H9 (cell line): ENCODE data around the gene IL9. TPM values are rescaled to one million over a fixed set of nuclear protein-coding genes. Genes with fewer than 3 reads are reported as not detected.

Experiments
- DNase-seq: peaks from one replicate; pipeline ENCODE4 v3.0.0-alpha.2; 2017
- H2AFZ ChIP-seq: one replicate; pipeline ENCODE4 v1.6.1; 2013; ENCODE audit warnings: mild to moderate bottlenecking, low read length, control low read depth, moderate library complexity
- H2AK5ac ChIP-seq: 2 replicates; pipeline ENCODE4 v1.6.1; 2013; ENCODE audit warnings: low read length, control low read depth, mixed read lengths; ENCODE audit not compliant: insufficient read length
- H2BK120ac ChIP-seq: one replicate; pipeline ENCODE4 v1.6.1; 2013; ENCODE audit warnings: low read depth, mild to moderate bottlenecking, low read length, control low read depth, inconsistent platforms; ENCODE audit not compliant: poor library complexity, severe bottlenecking
- H2BK12ac ChIP-seq: 2 replicates; pipeline ENCODE4 v1.6.1; 2013; ENCODE audit warnings: low read length, control low read depth, mixed read lengths, low read depth; ENCODE audit not compliant: insufficient read length
- H2BK15ac ChIP-seq: 2 replicates; pipeline ENCODE4 v1.6.1; 2013; ENCODE audit warnings: low read depth, low read length, control low read depth
- H2BK20ac ChIP-seq: one replicate; pipeline ENCODE4 v1.6.1; 2013; ENCODE audit warnings: low read depth, mild to moderate bottlenecking, low read length, control low read depth, inconsistent platforms; ENCODE audit not compliant: poor library complexity, severe bottlenecking
- H2BK5ac ChIP-seq: 2 replicates; pipeline ENCODE4 v1.6.1; 2013; ENCODE audit warnings: low read length, control low read depth, mixed read lengths; ENCODE audit not compliant: insufficient read length
- H3K14ac ChIP-seq: 2 replicates; pipeline ENCODE4 v1.6.1; 2013; ENCODE audit warnings: low read length, control low read depth; ENCODE audit not compliant: insufficient read depth
- H3K18ac ChIP-seq: 2 replicates; pipeline ENCODE4 v1.6.1; 2013; ENCODE audit warnings: low read depth, mild to moderate bottlenecking, mixed read lengths, low read length, control low read depth; ENCODE audit not compliant: insufficient read length
- H3K23ac ChIP-seq: 2 replicates; pipeline ENCODE4 v1.6.1; 2013; ENCODE audit warnings: low read length, control low read depth, mixed read lengths, low read depth; ENCODE audit not compliant: insufficient read length
- H3K23me2 ChIP-seq: 2 replicates; pipeline ENCODE4 v1.6.1; 2013; ENCODE audit warnings: low read depth, mild to moderate bottlenecking, mixed read lengths, low read length, control low read depth; ENCODE audit not compliant: insufficient read length, poor library complexity, severe bottlenecking
- H3K27ac ChIP-seq: 2 replicates; pipeline ENCODE4 v1.5.1; 2013; ENCODE audit warnings: low read length, control low read depth, mixed read lengths, low read depth; ENCODE audit not compliant: insufficient read length
- H3K27me3 ChIP-seq: 2 replicates; pipeline ENCODE4 v1.6.1; 2013; ENCODE audit warnings: low read length, control low read depth, inconsistent platforms; ENCODE audit not compliant: insufficient read depth
- H3K4ac ChIP-seq: 2 replicates; pipeline ENCODE4 v1.6.1; 2013; ENCODE audit warnings: low read depth, mild to moderate bottlenecking, control low read depth, inconsistent platforms, low read length, moderate library complexity
- H3K4me1 ChIP-seq: 2 replicates; pipeline ENCODE4 v1.6.1; 2013; ENCODE audit warnings: low read length, control low read depth, inconsistent platforms; ENCODE audit not compliant: insufficient read depth
- H3K4me2 ChIP-seq: 2 replicates; pipeline ENCODE4 v1.6.1; 2013; ENCODE audit warnings: low read length, control low read depth, mixed read lengths; ENCODE audit not compliant: insufficient read length, insufficient read depth
- H3K56ac ChIP-seq: 2 replicates; pipeline ENCODE4 v1.6.1; 2013; ENCODE audit warnings: low read depth, mild to moderate bottlenecking, mixed read lengths, low read length, control low read depth; ENCODE audit not compliant: insufficient read length
- H3K79me1 ChIP-seq: 2 replicates; pipeline ENCODE4 v1.6.1; 2013; ENCODE audit warnings: low read depth, mild to moderate bottlenecking, moderate library complexity, low read length, control low read depth, inconsistent platforms; ENCODE audit not compliant: insufficient read depth, poor library complexity, severe bottlenecking
- H3K79me2 ChIP-seq: 2 replicates; pipeline ENCODE4 v1.6.1; 2013; ENCODE audit warnings: low read length, control low read depth, inconsistent platforms; ENCODE audit not compliant: insufficient read depth
- H3K9ac ChIP-seq: 2 replicates; pipeline ENCODE4 v1.6.1; 2013; ENCODE audit warnings: low read length, control low read depth, mixed read lengths; ENCODE audit not compliant: insufficient read length; ENCODE audit errors: extremely low read depth
- H3K9me3 ChIP-seq: one replicate; pipeline ENCODE4 v1.6.1; 2013; ENCODE audit warnings: low read depth, low read length, inconsistent platforms; ENCODE audit not compliant: control insufficient read depth
- H3T11ph ChIP-seq: one replicate; pipeline ENCODE4 v1.6.1; 2013; ENCODE audit warnings: mild to moderate bottlenecking, low read length, control low read depth, inconsistent platforms
- H4K20me1 ChIP-seq: one replicate; pipeline ENCODE4 v1.6.1; 2013; ENCODE audit not compliant: control insufficient read depth, insufficient read length, insufficient read depth
- H4K5ac ChIP-seq: 2 replicates; pipeline ENCODE4 v1.6.1; 2013; ENCODE audit warnings: low read depth, mild to moderate bottlenecking, mixed read lengths, low read length, control low read depth; ENCODE audit not compliant: insufficient read length
- H4K8ac ChIP-seq: replicated peaks from 2 replicates; pipeline ENCODE4 v1.6.1; 2013; ENCODE audit warnings: low read length, control low read depth, mixed read lengths, low read depth; ENCODE audit not compliant: insufficient read length
- H4K91ac ChIP-seq: 2 replicates; pipeline ENCODE4 v1.6.1; 2013; ENCODE audit warnings: low read depth, mild to moderate bottlenecking, moderate library complexity, mixed read lengths, low read length, control low read depth; ENCODE audit not compliant: insufficient read length
- H3K27ac Mint-ChIP-seq, 3 experiments: 2 replicates in 2 of 3; 3 replicates in 1 of 3; pipeline ENCODE4 v1.8.0; 2020 to 2021; ENCODE audit warnings: mixed read lengths in 3 of 3, mild to moderate bottlenecking in 1 of 3, moderate library complexity in 1 of 3
- H3K27me3 Mint-ChIP-seq: 2 replicates; pipeline ENCODE4 v1.8.0; 2021; ENCODE audit warnings: low read depth, mild to moderate bottlenecking, moderate library complexity, mixed read lengths
- H3K36me3 Mint-ChIP-seq, 3 experiments: 2 replicates in 2 of 3; 3 replicates in 1 of 3; pipeline ENCODE4 v1.8.0; 2020 to 2021; ENCODE audit warnings: low read depth in 3 of 3, mixed read lengths in 3 of 3; ENCODE audit not compliant: insufficient read depth in 1 of 3
- H3K4me1 Mint-ChIP-seq, 2 experiments: 2 replicates each; pipeline ENCODE4 v1.8.0; 2020; ENCODE audit warnings: mixed read lengths in 2 of 2
- H3K4me3 Mint-ChIP-seq, 2 experiments: 2 replicates in 1 of 2; 3 replicates in 1 of 2; pipeline ENCODE4 v1.8.0; 2020 to 2021; ENCODE audit warnings: mild to moderate bottlenecking in 2 of 2, mixed read lengths in 2 of 2, moderate library complexity in 1 of 2
- H3K9me3 Mint-ChIP-seq, 2 experiments: 2 replicates in 1 of 2; 3 replicates in 1 of 2; pipeline ENCODE4 v1.8.0; 2020; ENCODE audit warnings: mild to moderate bottlenecking in 2 of 2, mixed read lengths in 2 of 2, moderate library complexity in 1 of 2
- WGBS: extraction: QIAGEN DNeasy Blood & Tissue Kit; methylation state at CpG from one replicate; pipeline ENCODE4 v1.1.7; 2013; ENCODE audit warnings: missing lambda C conversion rate, low lambda C conversion rate, mixed read lengths; ENCODE audit not compliant: insufficient read length; ENCODE audit errors: extremely low coverage; 5-methylcytosine and 5-hydroxymethylcytosine counted together
- total RNA-seq: library from RNA; stranded (reverse); gene quantifications from 2 replicates; pipeline ENCODE4 v1.2.1, GENCODE V29; 2021
- TF ChIP-seq, protein P1 (sequence below): fragments of 200-600 bp; sonication (generic); conservative IDR thresholded peaks from 3 replicates; pipeline ENCODE4 v1.8.0; 2021; ENCODE audit warnings: antibody characterized with exemption, mild to moderate bottlenecking

IL9 gene
- total RNA-seq, 1 experiment from 2014 or later: not detected

DNA sequence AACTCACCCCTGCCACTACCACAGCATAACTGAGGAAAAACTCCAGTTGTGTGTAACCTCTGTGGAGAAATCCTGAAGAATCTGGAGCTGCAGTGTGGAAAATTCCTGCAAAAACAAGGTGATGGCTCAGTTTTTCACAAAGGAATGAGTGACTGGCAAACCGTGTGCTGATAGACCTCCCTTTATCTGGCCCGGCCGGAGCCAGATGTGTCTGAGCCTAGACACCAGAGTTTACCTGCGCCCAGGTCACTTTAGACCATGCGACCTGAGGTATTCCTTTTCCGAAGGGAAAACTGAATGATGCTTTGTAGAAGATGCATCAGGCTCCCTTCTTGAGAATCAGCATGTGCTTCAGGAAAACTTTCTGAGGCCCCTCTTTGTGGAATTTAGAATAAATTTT, 45.0 kb downstream of the IL9 start:
- Histone ChIP-seq H3K23ac (no peak overlapping the region), H4K5ac (no peak overlapping the region), H3K79me2 (no peaks in the 10 kb centered on the region), H2BK12ac (no peak overlapping the region), H2BK120ac (no peak overlapping the region), H3K18ac (no peak overlapping the region), H4K91ac (no peak overlapping the region), H3K27me3 (no peaks in the 10 kb centered on the region), H3K4me1 (no peaks in the 10 kb centered on the region), H3K23me2 (no peaks in the 10 kb centered on the region), H3K9me3 (no peaks in the 10 kb centered on the region), H3K4me2 (no peak overlapping the region), H4K8ac (no peak overlapping the region), H3T11ph (no peak overlapping the region), H4K20me1 (no peaks in the 10 kb centered on the region), H3K4ac (no peak overlapping the region), H2BK5ac (no peak overlapping the region), H2AFZ (no peak overlapping the region), H3K56ac (no peak overlapping the region), H3K9ac (no peak overlapping the region), H3K79me1 (no peaks in the 10 kb centered on the region), H2AK5ac (no peak overlapping the region), H2BK20ac (no peak overlapping the region), H3K27ac (no peak overlapping the region), H3K14ac (no peak overlapping the region), H2BK15ac (no peak overlapping the region)
- no CpG with 5 or more reads among the region's 6 CpGs for WGBS
- Mint-ChIP-seq H3K27me3 (peaks cover 9% of the 10 kb centered on the region), H3K9me3 (peaks cover 0 to 4% of the 10 kb centered on the region in 2 experiments; a peak in 2 of 5 replicates), H3K27ac (no peak overlapping the region), H3K4me1 (no peaks in the 10 kb centered on the region), H3K4me3 (no peak overlapping the region), H3K36me3 (no peaks in the 10 kb centered on the region)
- TF ChIP-seq, protein P1, sequence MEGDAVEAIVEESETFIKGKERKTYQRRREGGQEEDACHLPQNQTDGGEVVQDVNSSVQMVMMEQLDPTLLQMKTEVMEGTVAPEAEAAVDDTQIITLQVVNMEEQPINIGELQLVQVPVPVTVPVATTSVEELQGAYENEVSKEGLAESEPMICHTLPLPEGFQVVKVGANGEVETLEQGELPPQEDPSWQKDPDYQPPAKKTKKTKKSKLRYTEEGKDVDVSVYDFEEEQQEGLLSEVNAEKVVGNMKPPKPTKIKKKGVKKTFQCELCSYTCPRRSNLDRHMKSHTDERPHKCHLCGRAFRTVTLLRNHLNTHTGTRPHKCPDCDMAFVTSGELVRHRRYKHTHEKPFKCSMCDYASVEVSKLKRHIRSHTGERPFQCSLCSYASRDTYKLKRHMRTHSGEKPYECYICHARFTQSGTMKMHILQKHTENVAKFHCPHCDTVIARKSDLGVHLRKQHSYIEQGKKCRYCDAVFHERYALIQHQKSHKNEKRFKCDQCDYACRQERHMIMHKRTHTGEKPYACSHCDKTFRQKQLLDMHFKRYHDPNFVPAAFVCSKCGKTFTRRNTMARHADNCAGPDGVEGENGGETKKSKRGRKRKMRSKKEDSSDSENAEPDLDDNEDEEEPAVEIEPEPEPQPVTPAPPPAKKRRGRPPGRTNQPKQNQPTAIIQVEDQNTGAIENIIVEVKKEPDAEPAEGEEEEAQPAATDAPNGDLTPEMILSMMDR: no peak
- no peak for DNase-seq
